ENCODE data around the gene CEP63.

- no peak for TF ChIP-seq ZNF274 (IDR thresholded peaks at IDR 0.05; ENCODE audit: low read depth, low read length)
- no peak for TF ChIP-seq YY1 (IDR thresholded peaks at IDR 0.05; ENCODE audit: insufficient read depth, insufficient read length)
- no peak for TF ChIP-seq SUZ12 (IDR thresholded peaks at IDR 0.05; ENCODE audit: extremely low read depth, insufficient read depth, insufficient read length)
Measured at GRCh38 chr3:134608023-134608770, 122.3 kb downstream of the CEP63 start.

Data from NT2/D1 (cell line).